HEK293T (cell line): ENCODE measurements around the gene FAM89A.

Source experiments
- CTCF ChIA-PET: fragments of 350-600 bp; formaldehyde crosslinking; extraction: SDS; loops from one replicate; lab custom pipeline; 2021; ENCODE audit warnings: antibody characterized with exemption, inconsistent platforms; lab: Yijun Ruan, JAX
- POLR2A ChIA-PET: fragments of 350-600 bp; formaldehyde crosslinking; extraction: SDS; loops from one replicate; lab custom pipeline; 2020; ENCODE audit warnings: antibody characterized with exemption, inconsistent platforms; lab: Yijun Ruan, JAX
- DNase-seq: peaks from one replicate; pipeline ENCODE4 v3.0.0; 2012; ENCODE audit warnings: mixed read lengths; ENCODE audit errors: extremely low spot score
- ARNT ChIP-seq: fragments of 450-650 bp; IDR thresholded peaks from 2 replicates; pipeline ENCODE4 v1.6.1; 2017; ENCODE audit warnings: mild to moderate bottlenecking
- BHLHE40 ChIP-seq: fragments of 450-650 bp; IDR thresholded peaks from 2 replicates; pipeline ENCODE4 v1.6.1; 2016; ENCODE audit warnings: mild to moderate bottlenecking, moderate library complexity, borderline replicate concordance
- CTBP1 ChIP-seq: fragments of 450-650 bp; IDR thresholded peaks from 2 replicates; pipeline ENCODE4 v1.6.1; 2016; ENCODE audit warnings: borderline replicate concordance
- ELF4 ChIP-seq: fragments of 450-650 bp; IDR thresholded peaks from 2 replicates; pipeline ENCODE4 v1.6.1; 2017; ENCODE audit warnings: antibody characterized with exemption
- FOXA1 ChIP-seq: fragments of 450-650 bp; IDR thresholded peaks from 2 replicates; pipeline ENCODE4 v1.6.1; 2016; ENCODE audit warnings: mild to moderate bottlenecking
- FOXK2 ChIP-seq: fragments of 450-650 bp; IDR thresholded peaks from 2 replicates; pipeline ENCODE4 v1.6.1; 2016; ENCODE audit warnings: mild to moderate bottlenecking
- FOXM1 ChIP-seq: fragments of 450-650 bp; IDR thresholded peaks from 2 replicates; pipeline ENCODE4 v1.6.1; 2017; ENCODE audit warnings: mild to moderate bottlenecking, borderline replicate concordance
- HDGF ChIP-seq: fragments of 450-650 bp; IDR thresholded peaks from 2 replicates; pipeline ENCODE4 v1.6.1; 2017; ENCODE audit warnings: antibody characterized with exemption, borderline replicate concordance
- L3MBTL2 ChIP-seq: fragments of 450-650 bp; conservative IDR thresholded peaks from 2 replicates; pipeline ENCODE4 v1.6.1; 2016; ENCODE audit warnings: mild to moderate bottlenecking
- LEF1 ChIP-seq: fragments of 450-650 bp; IDR thresholded peaks from 2 replicates; pipeline ENCODE4 v1.6.1; 2017; ENCODE audit warnings: mild to moderate bottlenecking, borderline replicate concordance
- NFRKB ChIP-seq: fragments of 450-650 bp; IDR thresholded peaks from 2 replicates; pipeline ENCODE4 v1.6.1; 2016; ENCODE audit warnings: mild to moderate bottlenecking, moderate library complexity
- SP1 ChIP-seq: fragments of 450-650 bp; IDR thresholded peaks from 2 replicates; pipeline ENCODE4 v1.6.1; 2017
- SUZ12 ChIP-seq: fragments of 450-650 bp; IDR thresholded peaks from 2 replicates; pipeline ENCODE4 v1.6.1; 2016; ENCODE audit warnings: mild to moderate bottlenecking
- TARDBP ChIP-seq: fragments of 450-650 bp; IDR thresholded peaks from 2 replicates; pipeline ENCODE4 v1.6.1; 2016
- ZNF384 ChIP-seq: fragments of 450-650 bp; IDR thresholded peaks from 2 replicates; pipeline ENCODE4 v1.6.1; 2016
- TF ChIP-seq, protein P1 (sequence below): fragments of 450-650 bp; IDR thresholded peaks from 2 replicates; pipeline ENCODE4 v1.6.1; 2016

Gene FAM89A

DNA sequence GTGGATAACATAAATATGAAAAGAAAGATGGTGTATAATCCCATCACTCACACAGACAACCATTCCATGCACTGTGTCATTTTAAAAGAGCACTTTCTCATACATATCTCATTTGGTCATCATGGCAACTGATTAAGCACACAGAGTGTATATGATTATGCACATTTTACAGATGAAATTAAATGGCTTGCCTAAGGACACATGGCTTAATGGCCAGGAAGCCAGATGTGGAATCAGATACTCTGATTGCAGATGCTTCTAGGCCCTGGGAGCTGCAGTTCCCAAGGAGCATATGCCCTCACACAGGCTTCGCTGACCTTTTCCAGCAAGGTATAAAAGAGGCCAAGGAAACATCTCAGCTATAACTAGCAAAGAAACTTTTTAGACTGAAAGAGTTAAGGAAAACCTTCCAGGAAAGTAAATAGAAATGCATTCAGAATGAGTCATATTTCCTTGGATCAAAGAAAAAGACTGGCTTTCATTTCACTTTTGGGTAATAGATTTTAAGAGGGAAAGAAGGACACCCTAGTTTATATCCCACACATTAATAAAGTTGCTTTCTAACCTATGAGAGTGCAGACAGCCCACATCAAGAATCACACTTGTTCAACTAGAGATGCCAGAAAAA is 19.6 kb upstream of the FAM89A start:
- CTCF ChIA-PET = no interaction called here
- DNase-seq = no peak
- no peak for TF ChIP-seq NFRKB
- TF ChIP-seq BHLHE40 = no peak
- TF ChIP-seq FOXM1 = no peak
- TF ChIP-seq ELF4 = no peak
- no peak for TF ChIP-seq SP1
- no peak for TF ChIP-seq FOXK2
- no peak for TF ChIP-seq SUZ12
- TF ChIP-seq, protein P1, sequence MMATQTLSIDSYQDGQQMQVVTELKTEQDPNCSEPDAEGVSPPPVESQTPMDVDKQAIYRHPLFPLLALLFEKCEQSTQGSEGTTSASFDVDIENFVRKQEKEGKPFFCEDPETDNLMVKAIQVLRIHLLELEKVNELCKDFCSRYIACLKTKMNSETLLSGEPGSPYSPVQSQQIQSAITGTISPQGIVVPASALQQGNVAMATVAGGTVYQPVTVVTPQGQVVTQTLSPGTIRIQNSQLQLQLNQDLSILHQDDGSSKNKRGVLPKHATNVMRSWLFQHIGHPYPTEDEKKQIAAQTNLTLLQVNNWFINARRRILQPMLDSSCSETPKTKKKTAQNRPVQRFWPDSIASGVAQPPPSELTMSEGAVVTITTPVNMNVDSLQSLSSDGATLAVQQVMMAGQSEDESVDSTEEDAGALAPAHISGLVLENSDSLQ = no peak
- TF ChIP-seq CTBP1 = no peak
- no peak for TF ChIP-seq TARDBP
- TF ChIP-seq L3MBTL2 = no peak
- TF ChIP-seq ZNF384 = no peak
- TF ChIP-seq LEF1 = no peak
- TF ChIP-seq ARNT = no peak
- no peak for TF ChIP-seq FOXA1
- POLR2A ChIA-PET = interaction anchor here (1.3 to 1.7 kb wide), 2 partner anchors 19 to 20 kb away, joined by 3 to 4 read pairs; no protein-coding TSS in a partner anchor

DNA sequence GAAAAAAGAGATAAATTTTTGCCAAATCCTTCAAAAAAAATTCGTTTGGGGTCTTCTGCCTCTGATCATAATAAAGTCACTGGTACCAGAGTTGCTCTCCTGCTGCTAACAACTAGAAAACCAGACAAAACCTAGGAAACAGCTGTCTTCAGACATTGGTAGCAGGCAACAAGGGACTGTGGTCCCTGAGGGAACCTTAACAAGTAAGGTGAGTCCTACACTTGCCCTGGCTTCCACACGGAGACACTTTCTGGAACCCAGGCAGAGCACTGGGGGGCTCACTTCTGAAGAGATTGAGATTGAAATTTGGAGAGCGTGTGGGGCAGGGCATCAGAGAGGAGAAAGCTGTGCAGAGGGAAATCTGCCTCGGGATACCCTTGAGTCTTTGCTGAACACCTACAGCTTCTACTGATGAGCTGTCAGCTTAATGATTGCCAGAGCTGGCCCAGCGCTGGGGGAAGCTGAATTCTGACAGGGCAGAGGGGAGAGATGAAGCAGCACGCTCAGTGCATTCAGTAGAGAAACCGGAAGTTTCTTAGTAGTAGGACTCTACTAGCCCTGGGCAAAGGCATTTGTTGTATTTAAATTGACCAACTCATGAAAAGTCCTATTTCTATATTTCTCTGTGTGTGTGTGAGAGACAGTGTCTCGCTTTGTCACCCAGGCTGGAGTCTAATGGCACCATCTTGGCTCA is 18.5 kb upstream of the FAM89A start:
- ChIA-PET CTCF (no interaction called here), POLR2A (interaction anchor here (0.6 kb wide), 1 partner anchor 45 kb away, joined by 3 read pairs; no protein-coding TSS in a partner anchor)
- no peak for DNase-seq
- TF ChIP-seq HDGF = no peak
- no peak for TF ChIP-seq CTBP1
- TF ChIP-seq TARDBP = no peak
- TF ChIP-seq SP1 = no peak
- no peak for TF ChIP-seq FOXM1
- TF ChIP-seq NFRKB = no peak
- TF ChIP-seq SUZ12 = no peak
- TF ChIP-seq ELF4 = no peak
- no peak for TF ChIP-seq FOXK2
- no peak for TF ChIP-seq BHLHE40
- no peak for TF ChIP-seq LEF1
- no peak for TF ChIP-seq ARNT
- no peak for TF ChIP-seq FOXA1
- no peak for TF ChIP-seq L3MBTL2
- TF ChIP-seq, protein P1 = no peak
- TF ChIP-seq ZNF384 = no peak

DNA sequence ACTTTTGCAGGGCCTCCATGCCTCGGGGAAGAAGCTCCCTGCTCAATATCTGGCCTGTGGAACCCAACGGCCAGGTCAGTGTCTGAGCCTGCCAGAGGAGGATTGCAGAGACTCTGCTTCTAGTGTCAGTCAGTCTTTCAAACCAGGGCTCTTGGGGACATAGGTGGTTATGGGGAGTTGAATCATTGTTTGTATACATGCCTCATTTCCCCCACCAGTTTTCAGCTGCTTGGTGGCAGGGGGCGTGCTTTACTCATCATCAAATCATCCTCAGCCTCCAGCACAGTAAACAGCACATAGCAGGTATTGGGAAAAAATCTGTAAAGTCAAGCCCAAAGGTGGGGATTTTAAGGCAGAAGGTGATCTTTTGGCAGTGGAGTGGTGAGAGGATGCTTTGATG is 17.4 kb upstream of the FAM89A start:
- DNase-seq = no peak
- ChIA-PET CTCF (interaction anchor here (1.0 kb wide), 1 partner anchor 99 kb away, joined by 3 read pairs; no protein-coding TSS in a partner anchor), POLR2A (no interaction called here)
- TF ChIP-seq ZNF384 (no peak), LEF1 (no peak), SUZ12 (no peak), TARDBP (no peak), NFRKB (no peak)

DNA sequence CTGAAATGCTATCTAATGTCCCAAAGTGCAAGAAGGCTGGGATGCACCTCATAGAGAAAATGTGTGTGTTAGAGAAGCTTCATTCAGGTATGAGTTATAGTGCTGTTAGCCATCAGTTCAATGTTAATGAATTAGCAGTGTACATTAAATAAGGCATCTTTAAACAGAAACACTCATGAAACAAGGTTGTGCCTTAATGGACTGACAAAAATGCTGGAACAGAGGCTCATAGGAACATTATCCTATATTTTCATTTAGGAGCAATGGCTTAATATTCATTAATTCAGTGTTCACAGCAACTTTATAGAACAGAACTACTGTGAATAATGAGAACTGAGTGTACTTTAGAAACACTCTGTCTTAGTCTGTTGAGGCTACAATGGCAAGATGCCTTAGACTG is 15.2 kb upstream of the FAM89A start:
- DNase-seq = no peak
- no peak for TF ChIP-seq BHLHE40
- TF ChIP-seq HDGF = no peak
- no peak for TF ChIP-seq TARDBP
- no peak for TF ChIP-seq SP1
- no peak for TF ChIP-seq CTBP1
- no peak for TF ChIP-seq FOXM1
- TF ChIP-seq LEF1 = no peak
- no peak for TF ChIP-seq ELF4
- no peak for TF ChIP-seq ZNF384
- TF ChIP-seq FOXK2 = no peak
- no peak for TF ChIP-seq FOXA1
- no peak for TF ChIP-seq L3MBTL2
- no peak for TF ChIP-seq SUZ12
- ChIA-PET CTCF (no interaction called here), POLR2A (no interaction called here)

DNA sequence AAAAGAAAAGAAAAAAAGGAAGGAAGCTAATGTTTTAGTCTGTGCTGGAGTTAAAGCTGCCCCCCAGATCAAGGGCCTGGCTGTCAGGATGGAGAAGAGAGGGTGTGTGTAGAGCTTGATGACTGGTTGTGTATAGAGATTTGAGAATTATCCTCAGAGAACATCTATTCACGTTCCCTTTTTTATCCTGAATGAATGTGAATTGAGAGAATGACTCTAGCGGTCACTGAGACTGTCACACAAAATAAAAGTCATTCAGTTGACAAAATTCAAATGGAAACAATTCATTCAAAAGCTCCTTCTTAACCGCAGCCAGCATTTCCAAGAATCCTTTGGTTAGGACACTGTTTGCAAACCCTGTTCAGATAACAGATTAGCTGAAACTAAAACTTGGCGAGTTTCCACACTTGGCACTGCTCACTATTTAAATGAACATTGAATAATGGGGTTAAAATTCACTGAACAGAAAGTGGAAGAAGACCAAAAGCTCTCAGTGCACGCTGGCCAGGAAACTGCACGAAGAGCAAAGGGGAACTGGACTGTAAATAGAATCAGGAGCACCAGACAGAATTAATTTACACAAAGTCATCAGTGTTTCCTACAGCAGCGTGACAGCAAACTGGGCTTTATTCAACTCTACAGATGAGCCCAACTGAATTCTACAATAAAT is 13.6 kb upstream of the FAM89A start:
- POLR2A ChIA-PET = interaction anchor here (1.5 kb wide), 1 partner anchor 13 kb away, joined by 7 read pairs; the partner anchor contains the start of gene FAM89A

More for the DNA sequence above, 13.6 kb upstream of the FAM89A start:
- no peak for DNase-seq
- CTCF ChIA-PET = interaction anchor here (0.7 to 1.2 kb wide), 2 partner anchors 11 to 412 kb away, joined by 3 read pairs; no protein-coding TSS in a partner anchor
- TF ChIP-seq HDGF (no peak), SUZ12 (no peak), ZNF384 (no peak), SP1 (no peak), FOXM1 (no peak), CTBP1 (no peak), ARNT (no peak), FOXA1 (no peak), L3MBTL2 (no peak)
- TF ChIP-seq, protein P1 = no peak
